MCF 10A (cell line): ENCODE results near the gene ADSL. TPM values are rescaled to one million over a fixed set of nuclear protein-coding genes. Genes with fewer than 3 reads are reported as not detected.

Experiments used
- BruUV-seq: library from RNA; stranded (reverse); fragments of 400-500 nt; replicated peaks from 2 replicates; lab custom pipeline; 2021; lab: Mats Ljungman, UMichigan
- CTCF ChIA-PET: fragments of 300-600 bp; sonication (Branson Sonifier 250); formaldehyde crosslinking; extraction: SDS; loops from one replicate; lab custom pipeline; 2021; ENCODE audit warnings: antibody characterized with exemption, inconsistent platforms; lab: Yijun Ruan, JAX
- POLR2A ChIA-PET: fragments of 300-600, 350-650 bp; sonication (Branson Sonifier 250); formaldehyde crosslinking; extraction: SDS; loops from one replicate; lab custom pipeline; 2020; ENCODE audit warnings: antibody characterized with exemption, inconsistent platforms; lab: Yijun Ruan, JAX
- DNase-seq: peaks from one replicate; pipeline ENCODE4 v3.0.0-alpha.2; 2018; ENCODE audit not compliant: unreplicated experiment
- H3K27ac Mint-ChIP-seq: one replicate; pipeline ENCODE4 v1.8.0; 2022; ENCODE audit warnings: mild to moderate bottlenecking, low read depth, mixed read lengths; ENCODE audit not compliant: unreplicated experiment
- H3K27me3 Mint-ChIP-seq: one replicate; pipeline ENCODE4 v1.8.0; 2022; ENCODE audit warnings: mixed read lengths; ENCODE audit not compliant: insufficient read depth, unreplicated experiment
- H3K36me3 Mint-ChIP-seq: one replicate; pipeline ENCODE4 v1.8.0; 2022; ENCODE audit warnings: mild to moderate bottlenecking, moderate library complexity, mixed read lengths; ENCODE audit not compliant: insufficient read depth, unreplicated experiment
- H3K4me1 Mint-ChIP-seq: one replicate; pipeline ENCODE4 v1.8.0; 2022; ENCODE audit warnings: mixed read lengths; ENCODE audit not compliant: insufficient read depth, unreplicated experiment
- H3K4me3 Mint-ChIP-seq: one replicate; pipeline ENCODE4 v1.8.0; 2022; ENCODE audit warnings: mild to moderate bottlenecking, moderate library complexity, mixed read lengths; ENCODE audit not compliant: unreplicated experiment
- H3K9me3 Mint-ChIP-seq: one replicate; pipeline ENCODE4 v1.8.0; 2022; ENCODE audit warnings: mixed read lengths; ENCODE audit not compliant: unreplicated experiment
- CTCF ChIP-seq: fragments of 200-600 bp; IDR thresholded peaks from one replicate; pipeline ENCODE4 v1.8.0; 2022; ENCODE audit warnings: antibody characterized with exemption, mild to moderate bottlenecking; ENCODE audit not compliant: unreplicated experiment
- intact Hi-C: fragments of 100-400 bp; cut with micrococcal nuclease; formaldehyde crosslinking; loops from 2 replicates; pipeline ENCODE4 v1.14.1; 2022
- total RNA-seq: library from RNA; stranded (reverse); gene quantifications from 2 replicates; pipeline ENCODE4 v1.2.3, GENCODE V29; 2022

Gene ADSL
- total RNA-seq, 1 experiment from 2014 or later = 129 TPM

- CTCF ChIA-PET = interaction anchor here (0.6 to 0.7 kb wide), 2 partner anchors 13 to 648 kb away, joined by 3 to 7 read pairs; no protein-coding TSS in a partner anchor
- Mint-ChIP-seq H3K4me1 (peaks cover 5% of the 10 kb centered on the region), H3K4me3 (no peak overlapping the region), H3K27ac (no peak overlapping the region), H3K27me3 (no peaks in the 10 kb centered on the region), H3K36me3 (peaks cover 31% of the 10 kb centered on the region), H3K9me3 (no peaks in the 10 kb centered on the region)
- DNase-seq = no peak
- BruUV-seq = no TSS peak
- intact Hi-C loops = no loop called here
- POLR2A ChIA-PET = interaction anchor here (0.8 kb wide), 1 partner anchor 89 kb away, joined by 3 read pairs; no protein-coding TSS in a partner anchor
- no peak for TF ChIP-seq CTCF
Observed at GRCh38 chr22:40397396-40397795, 51.1 kb downstream of the ADSL start.

GRCh38 chr22:40399621-40400020 is 53.3 kb downstream of the ADSL start:
- ChIA-PET CTCF (interaction anchor here (0.6 to 1.4 kb wide), 3 partner anchors 11 to 873 kb away, joined by 3 to 4 read pairs (median 4); no protein-coding TSS in a partner anchor), POLR2A (interaction anchor here (1.2 kb wide), 1 partner anchor 109 kb away, joined by 3 read pairs; no protein-coding TSS in a partner anchor)
- Mint-ChIP-seq H3K4me3 (no peak overlapping the region), H3K27ac (no peak overlapping the region), H3K27me3 (no peaks in the 10 kb centered on the region), H3K9me3 (no peaks in the 10 kb centered on the region), H3K4me1 (no peaks in the 10 kb centered on the region), H3K36me3 (peaks cover 39% of the 10 kb centered on the region)
- intact Hi-C loops = no loop called here
- no peak for TF ChIP-seq CTCF
- no peak for DNase-seq
- BruUV-seq = no TSS peak

- intact Hi-C loops = no loop called here
- CTCF ChIA-PET = no interaction called here
- no peak overlapping the region for H3K27ac Mint-ChIP-seq
- TF ChIP-seq CTCF = no peak
- POLR2A ChIA-PET = no interaction called here
- no peaks in the 10 kb centered on the region for H3K9me3 Mint-ChIP-seq
- no peak for DNase-seq
- no peaks in the 10 kb centered on the region for H3K4me1 Mint-ChIP-seq
- H3K27me3 Mint-ChIP-seq = no peaks in the 10 kb centered on the region
- no TSS peak for BruUV-seq
- H3K36me3 Mint-ChIP-seq = peaks cover 35% of the 10 kb centered on the region
- no peak overlapping the region for H3K4me3 Mint-ChIP-seq
Observed at GRCh38 chr22:40400159-40400558, 53.9 kb downstream of the ADSL start.

GRCh38 chr22:40401532-40401931 is 55.2 kb downstream of the ADSL start:
- no peak overlapping the region for H3K4me3 Mint-ChIP-seq
- no peaks in the 10 kb centered on the region for H3K27me3 Mint-ChIP-seq
- no peak for TF ChIP-seq CTCF
- H3K27ac Mint-ChIP-seq = no peak overlapping the region
- intact Hi-C loops = no loop called here
- DNase-seq = no peak
- H3K4me1 Mint-ChIP-seq = no peaks in the 10 kb centered on the region
- no TSS peak for BruUV-seq
- ChIA-PET POLR2A (no interaction called here), CTCF (no interaction called here)
- H3K36me3 Mint-ChIP-seq = peaks cover 42% of the 10 kb centered on the region
- no peaks in the 10 kb centered on the region for H3K9me3 Mint-ChIP-seq
